Loucy (cell line): Measurements from ENCODE around the gene MICAL3.

ENCODE experiments used
- CTCF ChIP-seq: fragments of 200-600 bp; sonication (generic); conservative IDR thresholded peaks from 2 replicates; pipeline ENCODE4 v1.5.1; 2014; ENCODE audit warnings: mild to moderate bottlenecking, antibody characterized with exemption, low read length
- EZH2phosphoT487 ChIP-seq: fragments of 200-600 bp; IDR thresholded peaks from 2 replicates; pipeline ENCODE4 v1.6.1; 2018; ENCODE audit warnings: antibody characterized with exemption, mild to moderate bottlenecking, moderate library complexity, borderline replicate concordance

GRCh38 chr22:17941471-17942406, 82.6 kb downstream of the MICAL3 start:
- TF ChIP-seq CTCF (no peak), EZH2phosphoT487 (no peak)
